Uterus (tissue), 4 donors: Measurements from ENCODE around the gene DLGAP1. TPM values are rescaled to one million over a fixed set of nuclear protein-coding genes. Genes with fewer than 3 reads are reported as not detected.

Source experiments
- DNase-seq, 2 donors: peaks; one replicate each; pipeline ENCODE4 v3.0.0-alpha.2; 2019 to 2020
- H3K27ac ChIP-seq, 2 donors: fragments of 200-600 bp; sonication (generic); 1 replicate in 1 of 2; 2 replicates in 1 of 2; pipeline ENCODE4 v1.5.1; 2016 to 2018
- H3K27me3 ChIP-seq, 2 donors: fragments of 200-600 bp; sonication (generic); one replicate each; pipeline ENCODE4 v1.5.1; 2018 to 2019; ENCODE audit warnings: control low read depth in 1 of 2
- H3K36me3 ChIP-seq, 2 donors: fragments of 200-600 bp; sonication (generic); one replicate each; pipeline ENCODE4 v1.5.1; 2019; ENCODE audit warnings: control low read depth in 1 of 2
- H3K4me1 ChIP-seq, 2 donors: fragments of 200-600 bp; sonication (generic); one replicate each; pipeline ENCODE4 v1.5.1; 2018 to 2019; ENCODE audit warnings: control low read depth in 1 of 2
- H3K4me3 ChIP-seq, 2 donors: fragments of 200-600 bp; sonication (generic); 1 replicate in 1 of 2; 2 replicates in 1 of 2; pipeline ENCODE4 v1.5.1; 2018 to 2019; ENCODE audit warnings: mild to moderate bottlenecking in 1 of 2
- H3K9me3 ChIP-seq, 2 donors: fragments of 200-600 bp; sonication (generic); one replicate each; pipeline ENCODE4 v1.5.1; 2019; ENCODE audit warnings: control low read depth in 1 of 2
- POLR2A ChIP-seq, 2 donors: fragments of 450-650 bp; IDR thresholded peaks; one replicate each; pipeline ENCODE4 v1.6.1; 2016; ENCODE audit warnings: antibody characterized with exemption in 2 of 2, mild to moderate bottlenecking in 1 of 2, moderate library complexity in 1 of 2
- intact Hi-C: fragments of 100-400 bp; cut with DNase I; formaldehyde crosslinking; loops from one replicate; pipeline ENCODE4 v1.15.1; 2023; ENCODE audit warnings: low total_unique reads
- total RNA-seq, 4 donors: library from RNA; depleted of rRNA in 3 of 4; stranded (reverse); fragments of >200 nt in 3 of 4; gene quantifications; one replicate each; pipeline versions ENCODE4 v1.1.0 to v1.2.4, GENCODE V29; 2014 to 2023
- TF ChIP-seq, protein P1 (sequence below), 4 experiments: fragments of 200-600 bp in 2 of 4; fragments of 450-650 bp in 2 of 4; sonication (generic) in 2 of 4; IDR thresholded peaks; one replicate each; pipeline ENCODE4 v1.5.1; 2016 to 2019; ENCODE audit warnings: antibody characterized with exemption in 4 of 4, mild to moderate bottlenecking in 2 of 4, moderate library complexity in 1 of 4
- donor health status: DM: yes; HTN: yes; CAD: no.

The DLGAP1 gene
- total RNA-seq, 4 donors from 2014 or later: 1.0 to 9.6 (median 3.3) TPM

DNA sequence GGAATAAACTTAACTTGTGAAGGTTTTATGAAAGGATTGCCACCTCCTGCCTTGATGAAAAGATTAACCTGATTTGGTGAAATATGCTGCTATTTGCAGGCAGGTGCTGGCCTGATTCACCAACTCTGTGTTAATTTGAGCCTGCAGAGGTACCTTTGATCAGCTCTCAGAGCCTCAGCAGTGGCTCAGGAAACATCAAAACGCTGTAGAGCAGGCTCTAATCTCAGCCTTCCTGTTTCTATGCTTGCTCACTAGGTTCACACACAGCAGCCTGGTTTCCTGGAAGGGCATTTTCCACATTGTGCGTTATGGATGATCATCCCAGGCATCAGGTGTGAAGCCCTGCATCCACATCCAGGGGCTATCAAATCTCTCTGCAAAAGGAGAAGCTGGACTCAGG is 988.2 kb downstream of the DLGAP1 start:
- Histone ChIP-seq H3K4me1 (no peaks in the 10 kb centered on the region), H3K9me3 (no peaks in the 10 kb centered on the region), H3K27me3 (no peaks in the 10 kb centered on the region), H3K27ac (no peak overlapping the region), H3K36me3 (no peaks in the 10 kb centered on the region), H3K4me3 (no peak overlapping the region)
- TF ChIP-seq POLR2A (IDR thresholded peaks at IDR 0.05): no peak
- TF ChIP-seq, protein P1, sequence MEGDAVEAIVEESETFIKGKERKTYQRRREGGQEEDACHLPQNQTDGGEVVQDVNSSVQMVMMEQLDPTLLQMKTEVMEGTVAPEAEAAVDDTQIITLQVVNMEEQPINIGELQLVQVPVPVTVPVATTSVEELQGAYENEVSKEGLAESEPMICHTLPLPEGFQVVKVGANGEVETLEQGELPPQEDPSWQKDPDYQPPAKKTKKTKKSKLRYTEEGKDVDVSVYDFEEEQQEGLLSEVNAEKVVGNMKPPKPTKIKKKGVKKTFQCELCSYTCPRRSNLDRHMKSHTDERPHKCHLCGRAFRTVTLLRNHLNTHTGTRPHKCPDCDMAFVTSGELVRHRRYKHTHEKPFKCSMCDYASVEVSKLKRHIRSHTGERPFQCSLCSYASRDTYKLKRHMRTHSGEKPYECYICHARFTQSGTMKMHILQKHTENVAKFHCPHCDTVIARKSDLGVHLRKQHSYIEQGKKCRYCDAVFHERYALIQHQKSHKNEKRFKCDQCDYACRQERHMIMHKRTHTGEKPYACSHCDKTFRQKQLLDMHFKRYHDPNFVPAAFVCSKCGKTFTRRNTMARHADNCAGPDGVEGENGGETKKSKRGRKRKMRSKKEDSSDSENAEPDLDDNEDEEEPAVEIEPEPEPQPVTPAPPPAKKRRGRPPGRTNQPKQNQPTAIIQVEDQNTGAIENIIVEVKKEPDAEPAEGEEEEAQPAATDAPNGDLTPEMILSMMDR (IDR thresholded peaks at IDR 0.05): no peak
- intact Hi-C loops: no loop called here
- no peak for DNase-seq

DNA sequence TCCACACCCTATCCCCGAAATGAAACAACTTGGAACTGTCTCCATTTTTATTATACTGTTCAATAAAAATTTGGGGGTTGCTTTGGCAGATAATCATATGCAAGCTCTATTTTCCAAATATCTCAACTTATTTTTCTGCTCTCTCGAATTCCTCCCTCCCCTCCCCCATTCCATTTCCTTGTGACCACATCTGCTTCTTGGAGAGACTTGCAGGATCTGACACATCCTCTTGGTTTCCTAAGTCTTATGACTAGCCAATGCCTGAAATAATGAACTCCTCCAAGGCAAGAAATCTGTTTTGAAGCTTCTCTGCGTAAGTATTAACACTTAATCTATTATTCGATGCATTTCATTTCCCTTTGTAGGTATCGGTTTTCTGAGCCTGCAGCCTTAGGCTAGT is 989.1 kb downstream of the DLGAP1 start:
- Histone ChIP-seq H3K9me3 (no peaks in the 10 kb centered on the region), H3K4me3 (no peak overlapping the region), H3K27me3 (no peaks in the 10 kb centered on the region), H3K27ac (no peak overlapping the region), H3K4me1 (no peaks in the 10 kb centered on the region), H3K36me3 (no peaks in the 10 kb centered on the region)
- TF ChIP-seq, protein P1 (IDR thresholded peaks at IDR 0.05): no peak
- no peak for TF ChIP-seq POLR2A (IDR thresholded peaks at IDR 0.05)
- intact Hi-C loops: no loop called here
- DNase-seq: no peak

DNA sequence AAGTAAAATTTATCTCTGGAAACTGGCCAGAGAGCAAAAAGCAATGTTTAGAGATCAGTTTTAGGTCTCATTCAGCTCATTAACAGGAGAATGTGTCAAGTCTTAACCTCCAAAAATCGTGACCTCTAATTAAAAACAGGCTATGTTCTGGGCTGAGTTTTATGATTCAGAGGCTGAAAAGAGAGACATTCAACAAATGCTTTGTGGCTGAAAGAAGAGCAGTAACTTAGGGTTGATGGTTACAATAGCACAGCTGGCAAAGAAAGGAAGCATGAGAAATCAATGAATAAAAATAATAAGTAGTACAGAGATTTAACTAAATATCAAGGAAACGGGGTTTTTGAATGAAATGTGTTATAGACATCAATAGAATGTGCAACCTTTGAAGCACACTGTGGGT is 992.1 kb downstream of the DLGAP1 start:
- no peak for DNase-seq
- intact Hi-C loops: no loop called here
- H3K27ac ChIP-seq: no peak overlapping the region
- H3K27me3 ChIP-seq: no peaks in the 10 kb centered on the region
- H3K4me1 ChIP-seq: no peaks in the 10 kb centered on the region
- H3K36me3 ChIP-seq: no peaks in the 10 kb centered on the region
- H3K4me3 ChIP-seq: no peak overlapping the region
- TF ChIP-seq, protein P1 (IDR thresholded peaks at IDR 0.05): no peak
- TF ChIP-seq POLR2A (IDR thresholded peaks at IDR 0.05): no peak
- H3K9me3 ChIP-seq: no peaks in the 10 kb centered on the region

DNA sequence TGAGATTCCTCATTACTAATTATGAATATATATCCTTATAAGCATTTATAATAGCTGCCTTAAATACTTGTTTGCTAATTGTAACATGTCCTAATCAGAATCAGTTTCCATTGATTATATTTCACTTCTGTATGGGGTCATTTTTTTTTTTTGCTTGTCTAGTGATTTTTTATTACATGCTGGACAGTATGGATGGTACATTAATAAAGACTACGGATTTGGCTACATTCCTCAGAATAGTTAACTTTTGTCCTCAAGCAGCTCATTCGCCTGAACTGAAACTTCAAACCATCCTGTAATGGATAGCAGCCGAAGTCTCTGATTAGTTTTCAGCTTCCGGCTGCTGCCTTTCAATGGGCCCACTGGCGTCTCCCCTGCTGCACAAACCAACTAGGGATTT is 993.4 kb downstream of the DLGAP1 start:
- Histone ChIP-seq H3K4me3 (no peak overlapping the region), H3K27me3 (no peaks in the 10 kb centered on the region), H3K9me3 (no peaks in the 10 kb centered on the region), H3K4me1 (peaks cover 0 to 2% of the 10 kb centered on the region in 2 donors), H3K36me3 (no peaks in the 10 kb centered on the region), H3K27ac (no peak overlapping the region)
- TF ChIP-seq, protein P1 (IDR thresholded peaks at IDR 0.05): no peak
- TF ChIP-seq POLR2A (IDR thresholded peaks at IDR 0.05): no peak
- no peak for DNase-seq
- intact Hi-C loops: no loop called here

DNA sequence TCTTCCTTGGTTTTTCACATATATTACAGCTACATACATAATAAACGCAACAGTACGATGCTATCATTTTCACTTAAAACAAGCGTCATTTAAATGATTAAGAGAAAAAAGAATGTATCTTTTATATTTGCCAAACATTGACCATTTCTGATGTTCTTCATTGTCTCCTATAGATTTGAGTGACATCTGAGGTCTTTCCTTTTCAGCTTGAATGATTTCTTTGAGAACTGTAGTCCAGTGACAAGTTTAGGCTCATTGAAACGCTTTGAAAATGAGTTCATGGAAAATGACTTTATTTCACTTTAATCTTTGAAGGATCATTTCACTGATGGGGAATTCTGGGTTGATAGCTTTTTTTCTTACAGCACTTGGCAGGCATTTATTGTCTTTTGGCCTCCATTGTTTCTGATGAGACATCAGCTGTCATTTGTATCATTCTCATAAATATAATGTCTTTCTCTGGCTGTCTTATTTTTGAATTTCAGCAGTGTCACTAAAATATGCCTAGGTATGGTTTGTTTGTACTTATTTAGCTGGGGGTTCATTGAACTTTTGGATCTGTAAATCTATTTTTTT is 994.2 kb downstream of the DLGAP1 start:
- no peak for DNase-seq
- Histone ChIP-seq H3K36me3 (no peaks in the 10 kb centered on the region), H3K9me3 (no peaks in the 10 kb centered on the region), H3K27me3 (no peaks in the 10 kb centered on the region), H3K4me3 (no peak overlapping the region), H3K4me1 (peaks cover 2 to 9% of the 10 kb centered on the region in 2 donors), H3K27ac (no peak overlapping the region)
- intact Hi-C loops: no loop called here
- TF ChIP-seq, protein P1 (IDR thresholded peaks at IDR 0.05): no peak
- no peak for TF ChIP-seq POLR2A (IDR thresholded peaks at IDR 0.05)
